ENCODE results near the gene THEM4.
"Not testable (repeated sequence)": the region's sequence is repeated elsewhere in the genome, so short reads cannot be mapped to it uniquely, and the experiment has no call there.

- TF ChIP-seq CTCF, POLR2A (IDR thresholded peaks at IDR 0.05): not testable (repeated sequence)
Observed at GRCh38 chr1:151900804-151901203, 8.5 kb downstream of the THEM4 start.
